Breast epithelium (tissue), 4 donors: ENCODE results near the gene FAXC. TPM values are rescaled to one million over a fixed set of nuclear protein-coding genes. Genes with fewer than 3 reads are reported as not detected.

Source experiments
- DNase-seq, 2 donors: peaks; one replicate each; pipeline ENCODE4 v3.0.0-alpha.2; 2019; ENCODE audit warnings: low spot score in 2 of 2
- H3K27ac ChIP-seq, 2 donors: fragments of 200-600 bp; sonication (generic) in 1 of 2; one replicate each; pipeline ENCODE4 v1.5.1; 2016 to 2019; ENCODE audit warnings: mild to moderate bottlenecking in 1 of 2
- H3K27me3 ChIP-seq, 2 donors: fragments of 200-600 bp; sonication (generic) in 1 of 2; one replicate each; pipeline versions ENCODE4 v1.5.1 to v1.6.0; 2017 to 2019; ENCODE audit warnings: control low read depth in 1 of 2, mild to moderate bottlenecking in 1 of 2
- H3K36me3 ChIP-seq: fragments of 200-600 bp; one replicate; pipeline ENCODE4 v1.5.1; 2019
- H3K4me1 ChIP-seq, 2 donors: fragments of 200-600 bp; sonication (generic); one replicate each; pipeline ENCODE4 v1.5.1; 2016 to 2019; ENCODE audit warnings: control low read depth in 1 of 2
- H3K4me3 ChIP-seq, 3 donors: fragments of 200-600 bp; sonication (generic); 1 replicate in 2 of 3; 2 replicates in 1 of 3; pipeline ENCODE4 v1.5.1; 2016 to 2019; ENCODE audit warnings: mild to moderate bottlenecking in 3 of 3, moderate library complexity in 2 of 3
- H3K9me3 ChIP-seq, 2 donors: fragments of 200-600 bp; sonication (generic) in 1 of 2; one replicate each; pipeline ENCODE4 v1.5.1; 2016 to 2019; ENCODE audit warnings: control low read depth in 1 of 2
- CTCF ChIP-seq, 3 donors: fragments of 450-650 bp; IDR thresholded peaks; one replicate each; pipeline ENCODE4 v1.5.1; 2016 to 2017; ENCODE audit warnings: antibody characterized with exemption in 3 of 3, mild to moderate bottlenecking in 3 of 3, moderate library complexity in 3 of 3
- POLR2A ChIP-seq: fragments of 450-650 bp; IDR thresholded peaks from one replicate; pipeline ENCODE4 v1.6.1; 2016; ENCODE audit warnings: antibody characterized with exemption, mild to moderate bottlenecking, moderate library complexity
- POLR2AphosphoS5 ChIP-seq, 3 donors: sonication (generic); formaldehyde crosslinking; IDR thresholded peaks; one replicate each; pipeline ENCODE4 v1.6.1; 2017; ENCODE audit warnings: antibody characterized with exemption in 3 of 3
- intact Hi-C: fragments of 100-400 bp; cut with DNase I; formaldehyde crosslinking; loops from one replicate; pipeline ENCODE4 v1.15.1; 2023; ENCODE audit warnings: low total_unique reads
- total RNA-seq, 3 donors: library from RNA; depleted of rRNA; stranded (reverse); fragments of >200 nt; gene quantifications; one replicate each; pipeline ENCODE4 v1.1.0, GENCODE V29; 2016

FAXC gene
- total RNA-seq: 10 to 100 TPM in 1 of 3 donors, 1 to 10 TPM in 1, not detected in 1; 5.2 to 14.2 TPM

GRCh38 chr6:99349171-99350141 lies at the start of gene FAXC:
TSS of gene FAXC (minus strand) at chr6:99349674. CDS start at chr6:99349372, 302 bp downstream.
- no peaks in the 10 kb centered on the region for H3K9me3 ChIP-seq
- H3K27me3 ChIP-seq: peaks cover 0 to 4% of the 10 kb centered on the region in 2 donors
- H3K4me3 ChIP-seq: peak within 1 kb of the TSS; percentile 51 to 83 (median 68)
- peaks cover 0 to 3% of the 10 kb centered on the region in 2 donors for H3K4me1 ChIP-seq
- intact Hi-C loops: no loop called here
- no peaks in the 10 kb centered on the region for H3K36me3 ChIP-seq
- peak within 1 kb of the TSS; percentile 81 to 90 for H3K27ac ChIP-seq
- TF ChIP-seq CTCF (IDR thresholded peaks at IDR 0.05) (no peak), POLR2A (no peak), POLR2AphosphoS5 (IDR thresholded peaks at IDR 0.05) (no peak)
- DNase-seq: peak in 1 of 2 donors; percentile 33

DNA sequence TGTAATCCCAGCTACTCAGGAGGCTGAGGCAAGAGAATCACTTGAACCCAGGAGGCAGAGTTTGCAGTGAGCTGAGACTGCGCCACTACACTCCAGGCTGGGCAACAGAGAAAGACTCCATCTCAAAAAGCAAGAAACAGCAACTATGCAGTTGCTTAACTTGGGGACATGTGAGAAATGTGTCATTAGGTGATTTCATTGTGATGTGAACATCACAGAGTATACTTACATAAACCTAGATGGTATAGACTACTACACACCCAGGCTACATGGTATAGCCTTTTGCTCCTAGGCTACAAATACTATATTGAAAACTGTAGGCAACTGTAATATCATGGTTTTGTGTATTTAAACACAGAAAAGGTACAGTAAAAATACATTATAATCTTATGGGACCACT lies 47.8 kb upstream of the FAXC start:
- TF ChIP-seq POLR2AphosphoS5 (IDR thresholded peaks at IDR 0.05) (no peak), CTCF (IDR thresholded peaks at IDR 0.05) (no peak), POLR2A (no peak)
- Histone ChIP-seq H3K9me3 (no peaks in the 10 kb centered on the region), H3K4me1 (no peaks in the 10 kb centered on the region), H3K27ac (no peak overlapping the region), H3K36me3 (peaks cover 10% of the 10 kb centered on the region), H3K4me3 (no peak overlapping the region), H3K27me3 (no peaks in the 10 kb centered on the region)
- no peak for DNase-seq
- intact Hi-C loops: no loop called here

GRCh38 chr6:99393698-99394531 lies 44.4 kb upstream of the FAXC start, which contains the start of gene COQ3:
TSS of gene COQ3 (minus strand) at chr6:99394195. CDS start at chr6:99394179, 16 bp downstream.
- no peaks in the 10 kb centered on the region for H3K27me3 ChIP-seq
- peak within 1 kb of the TSS; percentile 80 to 85 for H3K27ac ChIP-seq
- peak within 1 kb of the TSS; percentile 70 to 79 (median 72) for H3K4me3 ChIP-seq
- H3K4me1 ChIP-seq: no peaks in the 10 kb centered on the region
- TF ChIP-seq POLR2AphosphoS5 (IDR thresholded peaks at IDR 0.05) (peak in 1 of 3 donors; percentile 19), POLR2A (no peak), CTCF (IDR thresholded peaks at IDR 0.05) (no peak)
- intact Hi-C loops: loop anchor here (5.0 kb wide), 1 partner anchor 987 kb away; no protein-coding TSS in a partner anchor
- peak in 1 of 2 donors; percentile 58 for DNase-seq
- no peaks in the 10 kb centered on the region for H3K36me3 ChIP-seq
- H3K9me3 ChIP-seq: no peaks in the 10 kb centered on the region

DNA sequence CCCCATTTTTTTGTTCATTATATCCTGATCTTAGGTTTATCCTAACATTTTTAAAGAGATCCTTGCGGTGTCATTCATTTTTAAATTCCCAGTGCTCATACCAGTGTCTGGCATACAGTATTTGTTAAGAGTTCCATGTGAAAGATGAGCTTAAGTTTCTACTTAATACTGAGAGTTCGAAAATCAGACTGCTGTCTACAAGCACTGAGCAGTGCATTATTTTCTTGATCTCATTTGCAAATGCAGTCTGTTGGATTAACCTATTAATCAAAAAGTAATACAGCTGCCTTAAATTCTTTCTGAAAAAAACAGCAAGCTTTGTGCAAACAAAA lies 43.9 kb upstream of the FAXC start:
- intact Hi-C loops: loop anchor here (5.0 kb wide), 1 partner anchor 986 kb away; no protein-coding TSS in a partner anchor
- peak overlapping the region; percentile 80 to 85 for H3K27ac ChIP-seq

More for the DNA sequence above, 43.9 kb upstream of the FAXC start:
- no peaks in the 10 kb centered on the region for H3K27me3 ChIP-seq
- no peaks in the 10 kb centered on the region for H3K9me3 ChIP-seq
- DNase-seq: no peak
- no peaks in the 10 kb centered on the region for H3K4me1 ChIP-seq
- peak overlapping the region; percentile 70 to 79 (median 72) for H3K4me3 ChIP-seq
- TF ChIP-seq CTCF (IDR thresholded peaks at IDR 0.05) (no peak), POLR2A (no peak), POLR2AphosphoS5 (IDR thresholded peaks at IDR 0.05) (no peak)
- no peaks in the 10 kb centered on the region for H3K36me3 ChIP-seq
